ENCODE measurements around the gene ATAD3B. TPM values are rescaled to one million over a fixed set of nuclear protein-coding genes. Genes with fewer than 3 reads are reported as not detected.
A peak's percentile ranks its signal among the peaks of the same experiment; 100 is the strongest.
"Not testable (repeated sequence)": the region's sequence is repeated elsewhere in the genome, so short reads cannot be mapped to it uniquely, and the experiment has no call there.

ATAD3B gene
- total and polyA plus RNA-seq, 12 donors: 5.3 to 33.3 (median 7.1) TPM

- ATAC-seq (peak; percentile 23 to 53 (median 41)), DNase-seq (peak; percentile 50 to 66)
- intact Hi-C loops (cut with DNase I): loop anchor here in 3 of 10 donors (10.0 kb wide), 3 partner anchors 70 to 130 kb away; partner anchors contain the start of genes AURKAIP1 (in 1 of the 3), MRPL20 (in 1 of the 3) and VWA1 (in 1 of the 3)
- H3K9me3 ChIP-seq, H3K27me3 ChIP-seq, H3K36me3 ChIP-seq: not testable (repeated sequence)
- TF ChIP-seq CTCF (IDR thresholded peaks at IDR 0.05): peak; percentile 50 to 70 (median 63)
- peak overlapping the region in 8 of 10 donors; percentile 16 to 44 (median 38) for H3K4me3 ChIP-seq
- H3K27ac ChIP-seq: peak overlapping the region in 9 of 10 donors; percentile 33 to 86 (median 82)
- peaks cover 3 to 28% (median 13%) of the 10 kb centered on the region in 9 donors for H3K4me1 ChIP-seq
- 33 to 34% methylated on average over 16 of the region's 16 CpGs for WGBS, 2 donors
Observed at GRCh38 chr1:1504777-1505365, 33.3 kb downstream of the ATAD3B start.

GRCh38 chr1:1505366-1505798 lies 33.8 kb downstream of the ATAD3B start:
- not testable (repeated sequence) for H3K27me3 ChIP-seq
- WGBS, 2 donors: 13 to 22% methylated on average over 14 to 15 of the region's 22 CpGs
- ATAC-seq: peak in 6 of 8 donors; percentile 49 to 83 (median 73)

DNA sequence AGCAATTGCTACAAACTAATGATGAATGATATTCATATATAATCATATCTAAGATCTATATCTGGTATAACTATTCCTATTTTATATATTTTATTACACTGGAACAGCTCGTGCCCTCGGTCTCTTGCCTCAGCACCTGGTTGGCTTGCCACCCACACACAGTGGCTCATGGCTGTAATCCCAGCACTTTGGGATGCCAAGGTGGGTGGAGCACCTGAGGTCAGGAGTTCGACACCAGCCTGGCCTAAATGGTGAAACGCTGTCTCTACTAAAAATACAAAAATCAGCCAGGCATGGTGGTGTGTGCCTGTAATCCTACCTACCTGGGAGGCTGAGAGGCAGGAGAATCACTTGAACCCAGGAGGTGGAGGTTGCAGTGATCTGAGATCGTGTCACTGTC lies 34.2 kb downstream of the ATAD3B start:
- DNase-seq, H3K27me3 ChIP-seq, H3K9me3 ChIP-seq, ATAC-seq, H3K36me3 ChIP-seq: not testable (repeated sequence)
- Histone ChIP-seq H3K27ac (peak overlapping the region in 9 of 10 donors; percentile 33 to 86 (median 82)), H3K4me1 (peaks cover 4 to 31% (median 13%) of the 10 kb centered on the region in 9 donors), H3K4me3 (peak overlapping the region in 2 of 10 donors; percentile 38 to 42)
- WGBS, 2 donors: 76 to 86% methylated on average over 5 of the region's 5 CpGs
- intact Hi-C loops (cut with DNase I): loop anchor here in 3 of 10 donors (10.0 kb wide), 3 partner anchors 71 to 131 kb away; partner anchors contain the start of genes AURKAIP1 (in 1 of the 3), MRPL20 (in 1 of the 3) and VWA1 (in 1 of the 3)

More at GRCh38 chr1:1505366-1505798, 33.8 kb downstream of the ATAD3B start:
- H3K9me3 ChIP-seq, H3K36me3 ChIP-seq: not testable (repeated sequence)
- intact Hi-C loops (cut with DNase I): loop anchor here in 3 of 10 donors (10.0 kb wide), 3 partner anchors 71 to 131 kb away; partner anchors contain the start of genes AURKAIP1 (in 1 of the 3), MRPL20 (in 1 of the 3) and VWA1 (in 1 of the 3)
- peak in 8 of 9 donors; percentile 17 to 56 (median 36) for TF ChIP-seq CTCF (IDR thresholded peaks at IDR 0.05)
- DNase-seq: peak; percentile 43 to 45
- peaks cover 3 to 28% (median 13%) of the 10 kb centered on the region in 9 donors for H3K4me1 ChIP-seq
- peak overlapping the region in 9 of 10 donors; percentile 33 to 86 (median 82) for H3K27ac ChIP-seq
- H3K4me3 ChIP-seq: peak overlapping the region in 8 of 10 donors; percentile 16 to 44 (median 38)

- ATAC-seq (no peak), DNase-seq (no peak)
- Histone ChIP-seq H3K4me1 (peaks cover 7 to 35% (median 17%) of the 10 kb centered on the region in 9 donors), H3K4me3 (no peak overlapping the region), H3K9me3 (no peaks in the 10 kb centered on the region), H3K27ac (no peak overlapping the region), H3K36me3 (no peaks in the 10 kb centered on the region), H3K27me3 (no peaks in the 10 kb centered on the region)
- intact Hi-C loops (cut with DNase I): loop anchor here in 3 of 10 donors (10.0 kb wide), 3 partner anchors 73 to 133 kb away; partner anchors contain the start of genes AURKAIP1 (in 1 of the 3), MRPL20 (in 1 of the 3) and VWA1 (in 1 of the 3)
- no peak for TF ChIP-seq CTCF (IDR thresholded peaks at IDR 0.05)
- WGBS, 2 donors: 93 to 97% methylated on average over 4 of the region's 4 CpGs
Observed at GRCh38 chr1:1507305-1507704, 35.7 kb downstream of the ATAD3B start.

- not testable (repeated sequence) for H3K4me3 ChIP-seq, H3K36me3 ChIP-seq, DNase-seq, H3K9me3 ChIP-seq, H3K27me3 ChIP-seq
- H3K4me1 ChIP-seq: peaks cover 7 to 39% (median 19%) of the 10 kb centered on the region in 9 donors
- WGBS, 2 donors: 56 to 64% methylated on average over 27 of the region's 34 CpGs
- peak overlapping the region in 4 of 10 donors; percentile 19 to 58 (median 53) for H3K27ac ChIP-seq
- intact Hi-C loops (cut with DNase I): loop anchor here in 3 of 10 donors (10.0 kb wide), 3 partner anchors 74 to 134 kb away; partner anchors contain the start of genes AURKAIP1 (in 1 of the 3), MRPL20 (in 1 of the 3) and VWA1 (in 1 of the 3)
- ATAC-seq: peak in 3 of 8 donors; percentile 36 to 61 (median 49)
Observed at GRCh38 chr1:1508775-1509464, 37.4 kb downstream of the ATAD3B start.

- not testable (repeated sequence) for H3K4me3 ChIP-seq, H3K36me3 ChIP-seq, H3K27ac ChIP-seq, H3K27me3 ChIP-seq, H3K9me3 ChIP-seq, ATAC-seq, DNase-seq
- intact Hi-C loops (cut with DNase I): loop anchor here in 3 of 10 donors (10.0 kb wide), 3 partner anchors 75 to 135 kb away; partner anchors contain the start of genes AURKAIP1 (in 1 of the 3), MRPL20 (in 1 of the 3) and VWA1 (in 1 of the 3)
- peaks cover 7 to 39% (median 19%) of the 10 kb centered on the region in 9 donors for H3K4me1 ChIP-seq
- 81 to 84% methylated on average over 13 to 17 of the region's 21 CpGs for WGBS, 2 donors
Observed at GRCh38 chr1:1509465-1509850, 37.9 kb downstream of the ATAD3B start.
